OCI-LY1 (cell line): ENCODE results near the gene TFEB.

ENCODE experiments used
- CTCF ChIP-seq: fragments of 200-600 bp; sonication (generic), shearing (Covaris generic); IDR thresholded peaks from 2 replicates; pipeline ENCODE4 v1.5.1; 2017; ENCODE audit warnings: mild to moderate bottlenecking, antibody characterized with exemption, low read length, moderate library complexity, mixed read lengths
- EZH2 ChIP-seq: fragments of 200-600 bp; sonication (generic), shearing (Covaris generic); IDR thresholded peaks from 2 replicates; pipeline ENCODE4 v1.8.0; 2017; ENCODE audit warnings: borderline replicate concordance, mixed run types, mild to moderate bottlenecking, antibody characterized with exemption, low read length, moderate library complexity, mixed read lengths

- no peak for TF ChIP-seq CTCF
- no peak for TF ChIP-seq EZH2
Observed at GRCh38 chr6:41748102-41748477, 12.7 kb upstream of the TFEB start.
